Panc1 (cell line): Measurements from ENCODE around the gene CTTNBP2NL. TPM values are rescaled to one million over a fixed set of nuclear protein-coding genes. Genes with fewer than 3 reads are reported as not detected.

Experiments
- ATAC-seq: fragments of 200-7000 bp; cut with Tn5 transposase; 2 replicates; pipeline ENCODE4 v1.9.1; 2020; ENCODE audit warnings: mild to moderate bottlenecking, moderate library complexity
- Bru-seq: library from RNA; stranded (reverse); fragments of 400-500 nt; gene quantifications from one replicate; lab custom pipeline; 2021; lab: Mats Ljungman, UMichigan
- BruChase-seq, 2 experiments: library from RNA; stranded (reverse); fragments of 400-500 nt; gene quantifications; one replicate each; lab custom pipeline; 2021; lab: Mats Ljungman, UMichigan
- BruUV-seq: library from RNA; stranded (reverse); fragments of 400-500 nt; replicated peaks from 2 replicates; lab custom pipeline; 2021; lab: Mats Ljungman, UMichigan
- CTCF ChIA-PET: fragments of 300-600 bp; sonication (Branson Sonifier 250); formaldehyde crosslinking; loops from one replicate; lab custom pipeline; 2022; ENCODE audit warnings: antibody characterized with exemption; lab: Charles Lee
- POLR2A ChIA-PET: fragments of 300-600 bp; sonication (Branson Sonifier 250); formaldehyde crosslinking; loops from one replicate; lab custom pipeline; 2022; ENCODE audit warnings: antibody characterized with exemption; lab: Charles Lee
- DNase-seq: peaks from one replicate; pipeline ENCODE4 v3.0.0-alpha.2; 2010; ENCODE audit warnings: low read depth, low spot score
- H3K27ac ChIP-seq: 2 replicates; pipeline ENCODE4 v1.5.1; 2011; ENCODE audit warnings: mild to moderate bottlenecking, low read length, inconsistent platforms
- H3K27me3 ChIP-seq: fragments of 200-500 bp; sonication (Bioruptor generic); 2 replicates; pipeline ENCODE4 v1.6.0; 2014; ENCODE audit warnings: low read length, inconsistent platforms; ENCODE audit not compliant: control insufficient read depth, insufficient read depth
- H3K36me3 ChIP-seq: fragments of 200-500 bp; sonication (Bioruptor generic); 2 replicates; pipeline ENCODE4 v1.5.1; 2014; ENCODE audit warnings: inconsistent platforms, mild to moderate bottlenecking, low read length, moderate library complexity; ENCODE audit not compliant: control insufficient read depth, insufficient read depth
- H3K4me1 ChIP-seq: 2 replicates; pipeline ENCODE4 v1.5.1; 2011; ENCODE audit warnings: inconsistent platforms, mild to moderate bottlenecking, low read length, moderate library complexity; ENCODE audit not compliant: control insufficient read depth, insufficient read depth
- H3K4me3 ChIP-seq, 2 experiments: 2 replicates each; pipeline ENCODE4 v1.5.1; 2011 to 2012; ENCODE audit warnings: low read depth in 2 of 2, low read length in 2 of 2, mild to moderate bottlenecking in 2 of 2, inconsistent platforms in 1 of 2, moderate library complexity in 1 of 2
- H3K9me3 ChIP-seq: fragments of 200-500 bp; sonication (Bioruptor generic); 2 replicates; pipeline ENCODE4 v1.5.1; 2014; ENCODE audit warnings: low read depth, mild to moderate bottlenecking, inconsistent platforms, low read length, moderate library complexity; ENCODE audit not compliant: control insufficient read depth, insufficient read depth
- CTCF ChIP-seq: fragments of 450-650 bp; IDR thresholded peaks from 2 replicates; pipeline ENCODE4 v1.5.1; 2017; ENCODE audit warnings: mild to moderate bottlenecking
- POLR2AphosphoS5 ChIP-seq: IDR thresholded peaks from 2 replicates; pipeline ENCODE4 v1.6.1; 2012; ENCODE audit warnings: mild to moderate bottlenecking, low read depth, low read length, moderate library complexity
- REST ChIP-seq, 2 experiments: IDR thresholded peaks; 2 replicates each; pipeline ENCODE4 v1.6.1; 2011 to 2012; ENCODE audit warnings: low read depth in 2 of 2, control low read depth in 1 of 2, low read length in 1 of 2, mild to moderate bottlenecking in 1 of 2, moderate library complexity in 1 of 2; ENCODE audit not compliant: insufficient read depth in 1 of 2
- SIN3A ChIP-seq: IDR thresholded peaks from 2 replicates; pipeline ENCODE4 v1.6.1; 2012; ENCODE audit warnings: low read depth, mild to moderate bottlenecking, low read length, moderate library complexity, borderline replicate concordance; ENCODE audit not compliant: insufficient read depth
- TCF7L2 ChIP-seq: IDR thresholded peaks from 2 replicates; pipeline ENCODE4 v1.6.1; 2011; ENCODE audit warnings: mild to moderate bottlenecking, low read depth, low read length, inconsistent platforms
- in situ Hi-C: cut with HindIII; loops from 2 replicates; pipeline ENCODE4 v1.10.0; 2016; ENCODE audit warnings: low sequenced_read_pairs, low pct_unique_long_range_greater_than_20kb
- intact Hi-C: fragments of 100-400 bp; cut with micrococcal nuclease; formaldehyde crosslinking; loops from one replicate; pipeline ENCODE4 v1.10.0; 2022; ENCODE audit not compliant: unreplicated experiment
- long read RNA-seq: library from polyadenylated mRNA; unstranded; transcript quantifications from one replicate; pipeline ENCODE4 v2.0.0, GENCODE V29; 2021; ENCODE audit not compliant: unreplicated experiment
- polyA plus RNA-seq: library from polyadenylated mRNA; unstranded; fragments of >200 nt; gene quantifications from one replicate; pipeline ENCODE4 v1.2.1, GENCODE V29; 2012; ENCODE audit warnings: missing spikeins; ENCODE audit not compliant: insufficient read length
- total RNA-seq: library from RNA; stranded (reverse); gene quantifications from one replicate; pipeline ENCODE4 v1.2.1, GENCODE V29; 2021; ENCODE audit not compliant: unreplicated experiment

Gene CTTNBP2NL
- total RNA-seq (18.4 TPM), Bru-seq, nascent RNA (percentile 73 among the genes with signal in this experiment), BruChase-seq, experiment 1, labeled RNA remaining after a 2-hour chase (percentile 69 among the genes with signal in this experiment), BruChase-seq, experiment 2, labeled RNA remaining after a 6-hour chase (percentile 62 among the genes with signal in this experiment)
- 5.8 TPM for polyA plus RNA-seq
- long read RNA-seq, full-length matches to known transcripts: 17 of 24 reads
- long read RNA-seq, partial matches to known transcripts: 1 of 24 reads
- long read RNA-seq, other reads (novel, unspliced or antisense): 6 of 24 reads

GRCh38 chr1:112395821-112396652, at the start of gene CTTNBP2NL:
Gene CTTNBP2NL, plus strand, starts transcription at chr1:112396214. Its CDS starts 19,952 bp downstream, at chr1:112416166.
- peak within 1 kb of the TSS; percentile 97 to 100 for H3K4me3 ChIP-seq
- DNase-seq (peak; percentile 61), ATAC-seq (peak; percentile 95)
- ChIA-PET POLR2A (no interaction called here), CTCF (no interaction called here)
- no peaks in the 10 kb centered on the region for H3K9me3 ChIP-seq
- TF ChIP-seq TCF7L2 (no peak), CTCF (no peak), REST (IDR thresholded peaks at IDR 0.05; ENCODE audit: insufficient read depth in 1 of 2, low read depth in 2 of 2, low read length in 1 of 2) (no peak), POLR2AphosphoS5 (peak; percentile 67), SIN3A (no peak)
- intact Hi-C loops: no loop called here
- in situ Hi-C loops: no loop called here
- peaks cover 2% of the 10 kb centered on the region; the same call in 1 of the 2 replicates for H3K36me3 ChIP-seq
- peaks cover 27% of the 10 kb centered on the region for H3K4me1 ChIP-seq
- H3K27me3 ChIP-seq: no peaks in the 10 kb centered on the region
- peak within 1 kb of the TSS; percentile 92 for H3K27ac ChIP-seq
- BruUV-seq: no TSS peak

- no peaks in the 10 kb centered on the region; the same call in 1 of the 2 replicates for H3K9me3 ChIP-seq
- ChIA-PET CTCF (no interaction called here), POLR2A (interaction anchor here (0.6 kb wide), 1 partner anchor 9 kb away, joined by 3 read pairs; no protein-coding TSS in a partner anchor)
- no peaks in the 10 kb centered on the region for H3K27me3 ChIP-seq
- H3K4me3 ChIP-seq: no peak overlapping the region
- DNase-seq (no peak), ATAC-seq (no peak)
- intact Hi-C loops: no loop called here
- TF ChIP-seq TCF7L2 (no peak), POLR2AphosphoS5 (no peak), SIN3A (no peak), CTCF (no peak), REST (IDR thresholded peaks at IDR 0.05; ENCODE audit: insufficient read depth in 1 of 2, low read depth in 2 of 2, low read length in 1 of 2) (no peak)
- no peaks in the 10 kb centered on the region for H3K4me1 ChIP-seq
- H3K27ac ChIP-seq: no peak overlapping the region
- in situ Hi-C loops: no loop called here
- no peaks in the 10 kb centered on the region for H3K36me3 ChIP-seq
- no TSS peak for BruUV-seq
Measured at GRCh38 chr1:112346801-112347350, 49.1 kb upstream of the CTTNBP2NL start.
